DLD1 (cell line): ENCODE data around the gene FAM25C.
"Not testable (repeated sequence)": the region's sequence is repeated elsewhere in the genome, so short reads cannot be mapped to it uniquely, and the experiment has no call there.

Experiments
- in situ Hi-C: cut with HindIII; loops from 2 replicates; pipeline ENCODE4 v1.10.0; 2017; ENCODE audit warnings: low sequenced_read_pairs

Gene FAM25C

DNA sequence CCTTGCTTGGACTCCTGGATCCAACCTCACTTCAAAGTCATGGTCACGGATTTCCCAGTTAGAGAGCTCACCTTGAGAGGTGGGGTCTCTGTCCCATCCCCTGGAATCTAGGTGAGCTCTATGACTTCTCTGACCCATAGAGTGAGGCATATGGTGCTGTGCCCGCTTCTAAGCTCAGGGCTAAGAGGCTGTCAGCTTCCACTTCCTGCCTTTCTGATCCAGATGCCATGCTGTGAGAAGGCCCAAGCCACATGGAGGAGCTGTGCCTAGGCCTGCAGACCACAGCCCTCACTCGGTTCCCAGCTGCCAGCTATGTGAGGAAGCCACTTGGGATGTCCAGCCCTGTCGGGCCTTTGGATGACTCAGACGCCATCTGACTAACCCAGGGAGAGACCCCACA, 39.9 kb downstream of the FAM25C start:
- in situ Hi-C loops, result not testable (repeated sequence)

DNA sequence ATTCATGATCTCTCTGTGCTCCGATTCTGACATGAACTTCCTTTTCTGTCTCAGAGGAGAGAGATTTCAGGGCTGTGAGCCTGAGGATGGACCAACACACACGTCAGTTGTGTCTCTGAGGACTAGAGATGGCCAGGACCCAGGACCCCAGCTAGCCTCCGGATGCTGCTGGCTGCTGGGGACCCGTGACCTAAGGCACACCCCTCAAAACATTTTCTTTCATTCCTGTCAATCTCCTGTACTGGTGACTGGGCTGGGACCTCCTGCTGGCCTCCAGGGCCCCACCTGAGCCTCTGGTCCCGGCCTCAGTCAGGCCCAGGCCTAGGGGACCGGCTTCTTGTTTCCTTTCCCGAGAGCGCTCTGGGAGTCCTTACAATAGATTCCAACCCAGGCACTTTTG, 42.4 kb downstream of the FAM25C start:
- in situ Hi-C loops, result not testable (repeated sequence)

DNA sequence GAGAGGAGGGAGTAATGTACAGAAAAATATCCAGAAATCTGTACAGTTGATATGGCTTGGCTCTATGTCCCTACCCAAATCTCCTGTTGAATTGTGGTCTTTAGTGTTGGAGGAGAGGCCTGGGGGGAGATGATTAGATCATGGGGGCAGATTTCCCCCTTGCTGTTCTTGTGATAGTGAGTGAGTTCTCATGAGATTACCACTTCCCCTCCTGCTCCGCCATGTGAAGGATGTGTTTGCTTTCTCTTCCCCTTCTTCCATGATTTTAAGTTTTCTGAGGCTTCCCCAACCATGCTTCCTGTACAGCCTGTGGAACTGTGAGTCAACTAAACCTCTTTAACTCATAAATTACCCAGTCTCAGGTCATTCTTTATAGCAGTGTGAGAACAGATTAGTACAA, 52.2 kb downstream of the FAM25C start:
- in situ Hi-C loops, result not testable (repeated sequence)
